GM10266 (cell line): ENCODE results near the gene SEC24B.
"Not testable (repeated sequence)": the region's sequence is repeated elsewhere in the genome, so short reads cannot be mapped to it uniquely, and the experiment has no call there.

Source experiments
- DNase-seq: peaks from one replicate; pipeline ENCODE4 v3.0.0; 2012; ENCODE audit errors: extremely low spot score
- CTCF ChIP-seq: IDR thresholded peaks from 2 replicates; pipeline ENCODE4 v1.5.1; 2012; ENCODE audit warnings: mild to moderate bottlenecking, low read depth; ENCODE audit not compliant: control insufficient read depth, insufficient read depth; ENCODE audit errors: missing control alignments

SEC24B gene

DNA sequence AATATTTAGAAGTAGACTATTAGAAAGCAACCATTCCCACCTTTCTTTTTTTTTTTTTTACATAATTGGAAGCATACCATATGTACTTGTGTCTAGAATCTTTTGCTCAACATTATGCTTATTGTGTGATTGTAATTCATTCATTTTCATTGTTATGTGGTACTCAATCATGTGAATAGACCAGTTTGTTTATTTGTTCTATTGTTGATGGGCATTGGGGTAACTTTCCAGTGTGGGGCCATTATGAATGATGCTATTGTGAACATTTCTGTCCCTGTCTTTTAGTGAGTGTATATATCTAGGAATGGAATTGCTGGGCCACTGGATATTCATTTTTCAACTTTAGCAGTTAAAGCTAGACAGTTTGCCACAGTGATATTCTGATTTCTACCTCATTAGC lies 63.9 kb downstream of the SEC24B start:
- DNase-seq = no peak
- no peak for TF ChIP-seq CTCF

GRCh38 chr4:109499513-109499912 lies 65.9 kb downstream of the SEC24B start:
- TF ChIP-seq CTCF = no peak
- DNase-seq = no peak

DNA sequence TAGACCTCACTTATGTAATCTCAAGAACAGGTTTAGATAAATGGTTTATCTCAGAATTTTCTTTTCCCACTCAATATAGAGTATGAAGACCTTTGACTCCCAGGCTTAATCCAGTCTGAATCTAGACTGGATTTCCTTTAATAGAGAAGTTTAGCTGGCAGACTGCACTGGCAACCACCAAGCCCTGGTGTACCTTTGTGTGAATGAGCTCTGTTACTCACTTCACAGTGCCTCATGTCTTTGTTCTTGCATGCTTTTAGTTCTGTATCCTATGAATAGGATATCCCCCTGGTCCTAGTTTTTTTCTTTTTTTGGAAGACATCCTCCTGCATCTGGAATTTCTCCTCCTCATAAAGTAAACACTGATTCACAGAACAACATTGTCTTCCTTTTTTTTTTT lies 73.3 kb downstream of the SEC24B start:
- DNase-seq = no peak
- TF ChIP-seq CTCF = no peak

DNA sequence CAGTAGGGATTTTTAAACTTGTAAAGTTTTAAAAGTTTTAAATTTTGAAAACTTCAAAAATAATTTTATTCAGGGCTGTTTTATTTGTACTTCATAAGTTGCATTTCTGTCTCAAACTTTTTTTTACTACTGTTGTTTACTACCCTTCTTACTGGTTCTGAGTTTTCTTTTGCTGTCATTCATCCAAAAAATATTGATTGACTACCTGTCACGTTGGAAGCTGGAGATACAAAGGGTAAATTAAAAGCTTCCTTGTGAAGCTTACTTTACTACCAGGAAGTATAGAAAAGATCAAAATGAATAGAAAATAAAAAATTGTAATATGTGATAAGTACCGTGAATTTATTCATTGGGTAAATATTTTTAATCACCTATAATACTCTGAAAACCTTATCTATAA lies 77.1 kb downstream of the SEC24B start:
- DNase-seq = no peak
- TF ChIP-seq CTCF = no peak

GRCh38 chr4:109511414-109511813 lies 77.8 kb downstream of the SEC24B start:
- no peak for TF ChIP-seq CTCF

GRCh38 chr4:109513368-109513767 lies 79.8 kb downstream of the SEC24B start:
- not testable (repeated sequence) for DNase-seq

More at GRCh38 chr4:109511414-109511813, 77.8 kb downstream of the SEC24B start:
- no peak for DNase-seq

GRCh38 chr4:109532182-109532581 lies 98.6 kb downstream of the SEC24B start:
- DNase-seq = no peak
- TF ChIP-seq CTCF = no peak

- DNase-seq = no peak
- TF ChIP-seq CTCF = no peak
Observed at GRCh38 chr4:109545401-109545800, 111.8 kb downstream of the SEC24B start.
